Right hindlimb (tissue), 1 donor: ENCODE results near the gene BPIFB3.

Experiments used
- DNase-seq: peaks from one replicate; pipeline ENCODE4 v3.0.0-alpha.2; 2018

Gene BPIFB3

DNA sequence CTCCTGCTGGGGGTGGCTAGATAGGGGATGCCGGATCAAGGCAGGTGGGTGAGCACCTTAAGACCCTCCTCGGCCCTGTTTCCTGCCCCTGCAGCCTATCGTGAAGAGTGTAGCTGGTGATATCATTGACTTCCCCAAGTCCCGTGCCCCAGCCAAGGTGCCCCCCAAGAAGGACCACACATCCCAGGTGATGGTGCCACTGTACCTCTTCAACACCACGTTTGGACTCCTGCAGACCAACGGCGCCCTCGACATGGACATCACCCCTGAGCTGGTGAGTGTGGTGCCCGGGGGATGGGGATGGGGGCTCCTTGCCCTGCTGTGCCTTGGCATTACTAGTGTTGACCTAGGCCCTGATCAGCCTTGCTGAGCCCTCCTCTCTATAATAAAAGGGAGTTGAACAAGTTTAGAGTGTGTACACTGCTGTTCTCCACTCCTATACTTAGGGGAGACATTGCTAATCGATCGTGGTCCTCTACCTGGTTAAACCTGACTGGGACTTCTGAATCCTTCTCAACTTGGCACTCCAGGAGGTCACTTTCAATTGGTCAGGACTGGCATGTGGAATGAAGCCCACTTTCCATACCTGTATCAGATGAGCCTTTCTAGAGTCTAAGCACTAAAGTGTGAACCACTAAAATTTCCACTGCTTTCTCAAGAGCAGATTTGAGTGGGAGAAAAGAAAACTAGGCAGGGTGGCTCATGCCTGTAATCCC, 11.0 kb downstream of the BPIFB3 start:
- DNase-seq, result no peak

DNA sequence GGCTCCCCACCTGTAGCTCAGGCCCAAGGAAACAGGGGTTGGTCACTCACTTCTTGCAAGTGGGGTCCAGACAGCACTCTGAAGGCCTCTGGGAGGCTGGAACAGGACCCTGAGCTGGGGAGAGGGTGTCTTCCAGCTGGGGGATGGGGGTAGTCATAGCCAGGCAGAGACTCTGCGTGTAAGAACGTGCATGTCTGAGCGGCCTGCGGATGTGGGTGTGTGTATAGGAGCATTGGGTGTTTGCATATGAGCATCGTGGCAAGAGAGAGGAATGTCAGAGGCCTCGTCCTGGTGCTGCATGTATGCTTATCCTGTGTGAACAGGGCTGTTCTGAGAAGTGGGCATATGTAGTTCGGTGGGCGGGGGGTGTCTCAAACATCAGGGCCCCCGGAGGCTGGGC, 12.1 kb downstream of the BPIFB3 start:
- no peak for DNase-seq

DNA sequence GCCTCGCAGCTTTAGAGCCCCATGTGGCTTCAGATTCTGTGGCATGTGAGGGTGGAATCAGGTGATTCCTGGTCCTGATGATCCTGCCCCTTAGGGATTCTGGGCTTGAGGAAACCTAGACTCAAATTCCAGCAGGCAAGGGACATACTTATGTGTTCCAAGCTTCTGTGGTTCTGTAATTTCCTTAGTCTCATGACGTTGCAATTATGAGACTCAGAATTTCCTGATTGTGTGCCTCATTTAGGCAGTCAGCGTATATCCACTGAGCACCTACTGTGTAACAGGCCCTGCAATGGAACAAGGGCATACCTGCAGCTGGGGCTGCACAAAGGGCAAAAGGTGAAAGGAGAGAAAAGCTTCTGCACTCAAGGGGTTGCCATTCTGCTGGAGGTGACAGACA, 14.1 kb downstream of the BPIFB3 start:
- no peak for DNase-seq

DNA sequence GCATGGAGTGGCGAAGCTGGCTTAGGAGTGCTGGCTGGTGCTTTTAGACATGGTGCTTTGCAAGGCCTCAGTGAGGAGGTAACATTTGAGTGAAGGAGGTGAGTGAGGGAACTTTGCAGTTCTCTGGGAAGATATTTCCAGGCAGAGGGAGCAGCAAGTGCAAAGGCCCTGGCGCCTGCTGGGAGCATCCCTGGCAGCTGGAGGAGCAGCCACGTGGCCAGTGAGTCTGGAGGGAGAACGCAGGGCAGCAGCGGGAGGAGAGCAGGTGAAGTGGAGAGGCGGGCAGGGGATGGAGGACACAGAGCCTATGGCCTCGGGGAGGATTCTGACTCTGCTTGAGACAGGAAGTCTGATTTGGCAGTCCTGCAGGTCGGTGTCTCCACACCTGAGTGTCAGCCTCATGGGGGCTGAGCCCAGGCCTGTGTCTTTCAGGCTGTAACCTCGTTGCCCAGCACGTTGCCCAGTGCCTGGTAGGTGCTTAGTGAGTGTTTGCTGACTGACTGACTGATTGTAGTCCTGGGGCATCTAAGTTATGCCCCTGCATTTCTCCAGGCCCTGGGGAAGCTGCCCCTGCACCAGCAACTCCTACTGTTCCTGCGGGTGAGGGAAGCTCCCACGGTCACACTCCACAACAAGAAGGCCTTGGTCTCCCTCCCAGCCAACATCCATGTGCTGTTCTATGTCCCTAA, 14.7 kb downstream of the BPIFB3 start:
- no peak for DNase-seq

- DNase-seq, result no peak
Observed at GRCh38 chr20:33069673-33070072, 16.0 kb downstream of the BPIFB3 start.

- no peak for DNase-seq
Observed at GRCh38 chr20:33070111-33071053, 16.7 kb downstream of the BPIFB3 start.

- no peak for DNase-seq
Observed at GRCh38 chr20:33071198-33071597, 17.5 kb downstream of the BPIFB3 start.

- DNase-seq, result no peak
Observed at GRCh38 chr20:33072362-33072761, 18.7 kb downstream of the BPIFB3 start.

GRCh38 chr20:33072813-33073212, 19.1 kb downstream of the BPIFB3 start:
- no peak for DNase-seq

- DNase-seq, result no peak
Observed at GRCh38 chr20:33074675-33075074, 21.0 kb downstream of the BPIFB3 start.

GRCh38 chr20:33075281-33075680, 21.6 kb downstream of the BPIFB3 start:
- DNase-seq, result no peak

DNA sequence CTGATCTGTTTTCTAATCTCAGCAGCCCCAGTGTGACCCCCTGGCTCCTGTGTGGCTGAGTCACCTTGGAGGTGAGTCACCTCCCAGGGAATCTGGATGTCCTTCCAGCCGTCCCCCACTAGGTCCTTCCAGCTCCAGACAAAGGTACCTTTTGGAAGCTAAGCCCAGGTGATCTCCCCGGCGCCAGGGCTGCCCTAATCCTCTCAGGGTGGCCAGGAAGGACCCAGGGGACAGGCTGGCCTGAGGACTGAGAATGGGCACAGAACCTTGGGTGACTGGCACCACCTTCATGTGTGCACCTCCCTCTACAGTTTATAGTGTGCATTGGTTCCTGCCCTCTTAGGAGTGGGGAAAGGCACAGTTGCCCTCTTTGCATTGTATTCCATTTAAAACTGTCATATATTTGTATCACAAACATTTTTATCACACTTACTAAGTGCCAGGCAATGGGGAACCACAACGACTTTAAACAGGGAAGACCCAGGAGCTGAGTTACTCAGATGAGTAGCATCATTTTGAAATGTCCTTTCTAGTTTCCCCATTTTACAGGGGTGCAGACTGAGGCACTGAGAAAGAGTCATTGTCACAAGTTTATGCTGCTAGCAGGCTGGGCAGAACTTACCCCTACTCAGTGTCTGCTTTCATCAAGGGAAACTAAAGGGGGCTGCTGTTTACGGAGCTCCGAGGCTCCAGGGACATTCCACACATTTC, 23.1 kb downstream of the BPIFB3 start:
- DNase-seq, result no peak

GRCh38 chr20:33079259-33079658, 25.6 kb downstream of the BPIFB3 start, which contains the start of gene BPIFB4:
BPIFB4 (plus strand) TSS chr20:33079643; CDS start chr20:33081527, 1,884 bp downstream.
- DNase-seq, result peak; percentile 43

DNA sequence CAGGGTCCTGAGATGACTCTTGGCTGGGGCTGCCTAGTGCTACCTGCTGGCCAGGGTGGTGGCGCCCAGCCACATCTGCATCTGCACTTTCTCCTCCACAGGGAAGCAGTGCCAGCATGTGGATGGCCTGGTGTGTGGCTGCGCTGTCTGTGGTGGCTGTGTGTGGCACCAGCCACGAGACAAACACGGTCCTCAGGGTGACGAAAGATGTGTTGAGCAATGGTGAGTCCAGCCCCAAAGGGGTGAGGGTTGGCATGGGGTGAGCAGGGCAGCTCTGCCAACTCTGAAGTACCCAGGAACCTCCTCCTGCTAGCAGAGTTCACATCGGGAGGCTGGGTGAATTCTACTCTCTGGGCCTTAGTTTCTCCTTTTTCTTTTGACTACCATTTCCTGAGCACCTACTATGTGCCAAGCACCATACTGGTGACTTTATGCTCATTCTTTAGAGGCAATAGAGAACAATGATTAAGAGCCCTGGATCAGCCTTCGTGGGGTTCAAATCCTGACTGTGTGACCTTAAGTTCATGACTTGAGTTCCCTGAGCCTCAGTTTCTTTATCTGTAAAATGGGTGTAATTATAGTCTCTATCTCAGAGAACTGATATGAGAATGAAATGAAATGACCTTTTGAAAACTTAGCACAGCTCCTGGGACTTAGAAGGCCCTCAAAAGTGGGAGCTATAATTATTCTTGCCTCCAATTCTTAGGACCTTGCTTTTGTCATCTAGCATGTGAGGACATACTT, 27.9 kb downstream of the BPIFB3 start:
- no peak for DNase-seq

DNA sequence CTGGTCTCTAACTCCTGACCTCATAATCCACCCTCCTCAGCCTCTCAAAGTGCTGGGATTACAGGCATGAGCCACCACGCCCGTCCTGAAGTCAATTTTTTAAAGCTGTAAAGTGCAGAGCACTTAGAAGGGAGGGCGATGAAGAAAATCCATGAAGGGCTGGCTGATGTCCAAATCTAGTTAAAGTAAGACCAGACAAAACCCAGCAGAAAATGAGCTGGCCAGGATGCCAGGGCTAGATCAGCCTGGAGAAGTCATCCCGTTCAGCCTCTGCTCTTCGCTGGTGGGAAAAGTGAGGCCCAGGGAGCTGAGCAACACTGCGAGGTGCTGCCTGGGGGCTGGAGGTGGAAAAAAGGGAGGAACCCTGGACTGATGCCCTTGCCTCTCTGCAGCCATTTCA, 28.8 kb downstream of the BPIFB3 start:
- no peak for DNase-seq

DNA sequence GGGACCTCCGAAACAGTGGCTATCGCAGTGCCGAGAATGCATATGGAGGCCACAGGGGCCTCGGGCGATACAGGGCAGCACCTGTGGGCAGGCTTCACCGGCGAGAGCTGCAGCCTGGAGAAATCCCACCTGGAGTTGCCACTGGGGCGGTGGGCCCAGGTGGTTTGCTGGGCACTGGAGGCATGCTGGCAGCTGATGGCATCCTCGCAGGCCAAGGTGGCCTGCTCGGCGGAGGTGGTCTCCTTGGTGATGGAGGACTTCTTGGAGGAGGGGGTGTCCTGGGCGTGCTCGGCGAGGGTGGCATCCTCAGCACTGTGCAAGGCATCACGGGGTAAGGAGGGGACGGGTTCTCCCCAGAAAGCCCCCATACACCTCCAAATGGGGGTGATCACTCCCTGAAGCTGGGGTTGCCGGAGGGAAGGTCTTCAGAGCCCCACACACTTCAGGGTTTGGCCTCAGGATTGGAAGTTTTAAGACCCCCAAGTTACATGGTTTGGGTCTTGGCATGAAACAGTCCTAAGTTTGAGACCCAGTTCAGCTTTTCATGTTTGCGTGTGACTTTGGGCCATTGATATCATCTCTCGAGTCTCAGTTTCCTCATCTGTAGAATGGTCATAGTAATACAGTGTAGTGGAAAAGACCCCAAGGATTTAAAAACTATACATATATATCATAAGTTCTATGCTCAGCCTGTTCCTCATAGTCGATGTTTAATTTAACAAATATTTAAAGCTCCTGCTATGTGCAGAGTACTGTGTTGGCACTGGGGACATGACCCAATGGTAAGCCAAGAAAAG, 30.0 kb downstream of the BPIFB3 start:
- DNase-seq, result no peak

- DNase-seq, result no peak
Observed at GRCh38 chr20:33084722-33085121, 31.0 kb downstream of the BPIFB3 start.

DNA sequence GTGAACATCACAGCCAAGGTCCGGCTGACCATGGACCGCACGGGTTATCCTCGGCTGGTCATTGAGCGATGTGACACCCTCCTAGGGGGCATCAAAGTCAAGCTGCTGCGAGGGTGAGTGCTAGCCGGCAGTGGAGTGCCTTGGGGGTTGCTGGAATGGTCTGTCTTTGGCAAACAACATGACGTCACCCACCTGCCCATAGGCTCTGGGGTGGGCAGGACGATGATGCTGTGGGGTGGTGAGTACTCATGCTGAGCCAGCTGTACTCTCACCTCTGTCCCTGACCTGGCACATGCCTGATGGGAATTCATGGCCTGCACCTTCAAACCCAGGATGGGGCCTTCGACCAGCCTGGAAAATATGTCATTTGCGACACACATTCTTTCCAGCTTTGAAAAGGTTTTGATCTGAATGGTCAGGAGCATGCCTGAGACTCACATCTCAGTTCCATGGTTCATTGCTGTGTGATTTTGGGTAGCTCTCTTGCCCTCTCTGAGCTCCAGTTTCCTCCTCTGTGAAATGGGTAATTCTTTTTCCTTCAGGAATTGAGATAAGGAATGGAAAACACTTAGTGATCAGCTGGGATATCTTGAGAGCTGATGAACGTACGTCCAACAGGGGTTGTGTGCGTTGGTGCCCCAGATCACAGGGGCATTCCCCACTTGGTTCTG, 32.5 kb downstream of the BPIFB3 start:
- DNase-seq, result no peak

GRCh38 chr20:33091147-33091546, 37.4 kb downstream of the BPIFB3 start:
- no peak for DNase-seq

DNA sequence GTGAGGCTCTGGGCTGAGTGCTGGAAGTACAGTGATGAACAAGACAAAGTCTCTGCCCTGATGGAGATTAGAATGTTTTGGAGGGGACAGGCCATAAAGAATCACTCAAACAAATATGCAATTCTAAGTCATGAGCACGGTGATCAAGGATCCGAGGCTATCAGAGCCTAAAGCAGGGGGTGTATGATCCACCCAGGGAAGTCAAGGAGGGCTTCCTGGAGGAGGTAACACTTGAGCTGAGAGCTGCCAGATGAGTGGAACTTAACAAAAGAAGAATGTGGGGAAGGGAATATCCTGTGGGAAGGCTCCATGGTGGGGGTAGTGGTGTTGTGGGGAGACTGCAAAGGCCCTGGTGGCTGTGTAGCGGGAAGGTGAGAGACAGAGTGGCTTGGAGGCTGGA, 38.0 kb downstream of the BPIFB3 start:
- no peak for DNase-seq

DNA sequence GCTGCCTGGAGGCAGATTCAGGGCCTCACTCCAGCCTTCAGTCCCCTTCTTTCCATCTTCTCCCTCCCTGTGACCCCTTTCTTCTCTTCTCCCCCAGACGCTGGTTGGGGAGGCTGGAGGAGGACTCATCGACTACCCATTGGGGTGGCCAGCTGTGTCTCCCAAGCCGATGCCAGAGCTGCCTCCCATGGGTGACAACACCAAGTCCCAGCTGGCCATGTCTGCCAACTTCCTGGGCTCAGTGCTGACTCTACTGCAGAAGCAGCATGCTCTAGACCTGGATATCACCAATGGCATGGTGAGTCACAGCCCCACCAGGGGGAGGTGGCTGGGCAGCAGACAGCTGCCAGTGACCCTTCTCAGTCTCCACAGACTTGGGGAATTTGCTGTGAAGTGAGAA, 38.7 kb downstream of the BPIFB3 start:
- no peak for DNase-seq
